Fibroblast of mammary gland (primary cell): ENCODE results near the gene ARHGAP21.

ENCODE experiments used
- DNase-seq: peaks from one replicate; pipeline ENCODE4 v3.0.0-alpha.2; 2010; ENCODE audit warnings: low read depth
- H3K4me3 ChIP-seq: 2 replicates; pipeline ENCODE4 v1.5.1; 2011; ENCODE audit warnings: low read depth, mild to moderate bottlenecking, low read length, moderate library complexity; ENCODE audit not compliant: control insufficient read depth
- CTCF ChIP-seq: conservative IDR thresholded peaks from 2 replicates; pipeline ENCODE4 v1.5.1; 2011; ENCODE audit warnings: low read depth, low read length, inconsistent platforms; ENCODE audit not compliant: control insufficient read depth, insufficient read depth

Gene ARHGAP21

GRCh38 chr10:24703700-24704099, 20.0 kb downstream of the ARHGAP21 start:
- peak; percentile 96 for DNase-seq
- peak overlapping the region; percentile 5 for H3K4me3 ChIP-seq
- TF ChIP-seq CTCF: no peak

GRCh38 chr10:24701447-24701846, 22.2 kb downstream of the ARHGAP21 start:
- TF ChIP-seq CTCF: no peak
- no peak overlapping the region for H3K4me3 ChIP-seq
- DNase-seq: no peak

- DNase-seq: no peak
- no peak overlapping the region for H3K4me3 ChIP-seq
- no peak for TF ChIP-seq CTCF
Observed at GRCh38 chr10:24700948-24701347, 22.7 kb downstream of the ARHGAP21 start.

GRCh38 chr10:24698270-24698669, 25.4 kb downstream of the ARHGAP21 start:
- DNase-seq: no peak
- TF ChIP-seq CTCF: no peak
- no peak overlapping the region for H3K4me3 ChIP-seq

GRCh38 chr10:24697080-24697479, 26.6 kb downstream of the ARHGAP21 start:
- no peak for TF ChIP-seq CTCF
- no peak overlapping the region for H3K4me3 ChIP-seq
- no peak for DNase-seq

GRCh38 chr10:24695452-24695851, 28.2 kb downstream of the ARHGAP21 start:
- H3K4me3 ChIP-seq: no peak overlapping the region
- no peak for TF ChIP-seq CTCF
- DNase-seq: no peak

- DNase-seq: peak; percentile 23
- no peak overlapping the region for H3K4me3 ChIP-seq
- TF ChIP-seq CTCF: no peak
Observed at GRCh38 chr10:24694086-24694485, 29.6 kb downstream of the ARHGAP21 start.
